ENCODE data around the gene CERS6.
A peak's percentile ranks its signal among the peaks of the same experiment; 100 is the strongest.

The CERS6 gene

GRCh38 chr2:168457190-168457895 lies 1.3 kb downstream of the CERS6 start:
- TF ChIP-seq CTCF (IDR thresholded peaks at IDR 0.05; ENCODE audit: low read depth, low read length) = no peak
- in situ Hi-C loops (cut with HindIII; ENCODE audit: low sequenced_read_pairs) = no loop called here
- DNase-seq (ENCODE audit: low read depth, low spot score) = peak; percentile 14
- H3K4me3 ChIP-seq (ENCODE audit: low read depth, low read length) = peak overlapping the region; percentile 90

- no peak for TF ChIP-seq CTCF (IDR thresholded peaks at IDR 0.05; ENCODE audit: low read depth, low read length)
- no peak overlapping the region for H3K4me3 ChIP-seq (ENCODE audit: low read depth, low read length)
- in situ Hi-C loops (cut with HindIII; ENCODE audit: low sequenced_read_pairs) = no loop called here
These were observed 2.1 kb downstream of the CERS6 start for GRCh38 chr2:168458139-168458538.

DNA sequence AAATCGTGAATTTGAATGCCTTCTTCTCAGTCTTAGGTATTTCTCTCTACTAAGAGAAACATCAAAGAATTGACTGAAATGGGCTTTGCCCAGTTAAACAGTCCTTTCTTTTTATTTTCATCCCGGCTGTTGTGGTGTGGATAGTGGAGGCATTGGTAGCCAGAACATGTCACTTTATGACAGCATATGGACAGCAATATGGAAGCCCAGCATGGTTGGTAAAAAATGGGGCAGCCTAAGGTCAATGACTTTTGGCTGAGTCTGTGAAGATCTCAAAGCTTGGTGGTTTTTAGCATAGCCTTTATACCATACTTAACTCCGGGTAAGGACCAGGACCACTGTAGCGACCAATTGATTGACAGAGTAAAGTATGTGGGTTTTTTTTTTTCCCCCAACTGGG lies 3.2 kb downstream of the CERS6 start:
- no peak for TF ChIP-seq CTCF (IDR thresholded peaks at IDR 0.05; ENCODE audit: low read depth, low read length)
- no peak for DNase-seq (ENCODE audit: low read depth, low spot score)
- in situ Hi-C loops (cut with HindIII; ENCODE audit: low sequenced_read_pairs) = no loop called here
- H3K4me3 ChIP-seq (ENCODE audit: low read depth, low read length) = no peak overlapping the region

More at GRCh38 chr2:168458139-168458538, 2.1 kb downstream of the CERS6 start:
- no peak for DNase-seq (ENCODE audit: low read depth, low spot score)

GRCh38 chr2:168460571-168460970 lies 4.5 kb downstream of the CERS6 start:
- no peak for TF ChIP-seq CTCF (IDR thresholded peaks at IDR 0.05; ENCODE audit: low read depth, low read length)
- DNase-seq (ENCODE audit: low read depth, low spot score) = no peak
- H3K4me3 ChIP-seq (ENCODE audit: low read depth, low read length) = no peak overlapping the region
- in situ Hi-C loops (cut with HindIII; ENCODE audit: low sequenced_read_pairs) = no loop called here

GRCh38 chr2:168461178-168461941 lies 5.3 kb downstream of the CERS6 start:
- TF ChIP-seq CTCF (IDR thresholded peaks at IDR 0.05; ENCODE audit: low read depth, low read length) = no peak
- in situ Hi-C loops (cut with HindIII; ENCODE audit: low sequenced_read_pairs) = no loop called here
- no peak for DNase-seq (ENCODE audit: low read depth, low spot score)
- H3K4me3 ChIP-seq (ENCODE audit: low read depth, low read length) = no peak overlapping the region

GRCh38 chr2:168461942-168462331 lies 5.9 kb downstream of the CERS6 start:
- no peak for TF ChIP-seq CTCF (IDR thresholded peaks at IDR 0.05; ENCODE audit: low read depth, low read length)
- DNase-seq (ENCODE audit: low read depth, low spot score) = no peak
- H3K4me3 ChIP-seq (ENCODE audit: low read depth, low read length) = no peak overlapping the region
- in situ Hi-C loops (cut with HindIII; ENCODE audit: low sequenced_read_pairs) = no loop called here
